Small intestine (tissue), 7 donors: ENCODE measurements around the gene SUGCT. TPM values are rescaled to one million over a fixed set of nuclear protein-coding genes. Genes with fewer than 3 reads are reported as not detected.

Source experiments
- DNase-seq, 2 donors: peaks; one replicate each; pipeline versions ENCODE4 v3.0.0 to v3.0.0-alpha.2; 2013
- FAIRE-seq: peaks from 2 replicates; lab custom pipeline; 2012; peaks lifted over from hg19 to GRCh38; lab: Jason Lieb, UNC
- H3K27ac ChIP-seq, 3 donors: one replicate each; pipeline ENCODE4 v1.5.1; 2013; ENCODE audit warnings: low read length in 2 of 3, mild to moderate bottlenecking in 2 of 3, control low read depth in 1 of 3, inconsistent platforms in 1 of 3, low read depth in 1 of 3, moderate library complexity in 1 of 3
- H3K27me3 ChIP-seq, 3 donors: one replicate each; pipeline ENCODE4 v1.6.1; 2013; ENCODE audit warnings: low read length in 3 of 3, inconsistent platforms in 1 of 3; ENCODE audit not compliant: control insufficient read depth in 3 of 3, insufficient read depth in 3 of 3
- H3K36me3 ChIP-seq, 3 donors: one replicate each; pipeline ENCODE4 v1.6.1; 2013; ENCODE audit warnings: low read length in 3 of 3, inconsistent platforms in 1 of 3, low read depth in 1 of 3, mild to moderate bottlenecking in 1 of 3, moderate library complexity in 1 of 3; ENCODE audit not compliant: control insufficient read depth in 3 of 3, insufficient read depth in 2 of 3
- H3K4me1 ChIP-seq, 3 donors: one replicate each; pipeline ENCODE4 v1.6.1; 2013; ENCODE audit warnings: low read length in 2 of 3, inconsistent platforms in 1 of 3, low read depth in 1 of 3, mild to moderate bottlenecking in 1 of 3, moderate library complexity in 1 of 3; ENCODE audit not compliant: control insufficient read depth in 3 of 3, insufficient read depth in 2 of 3
- H3K4me3 ChIP-seq, 3 donors: one replicate each; pipeline ENCODE4 v1.5.1; 2013; ENCODE audit warnings: low read length in 3 of 3, control low read depth in 1 of 3, inconsistent platforms in 1 of 3, low read depth in 1 of 3, mild to moderate bottlenecking in 1 of 3, moderate library complexity in 1 of 3
- H3K9me3 ChIP-seq, 2 donors: one replicate each; pipeline ENCODE4 v1.6.1; 2013; ENCODE audit warnings: low read depth in 1 of 2, low read length in 1 of 2; ENCODE audit not compliant: control insufficient read depth in 2 of 2, insufficient read depth in 1 of 2
- WGBS, 3 donors: extraction: QIAGEN DNeasy Blood & Tissue Kit; methylation state at CpG; one replicate each; pipeline ENCODE4 v1.1.7; 2013; 5-methylcytosine and 5-hydroxymethylcytosine counted together
- polyA plus RNA-seq, 4 donors: library from polyadenylated mRNA; stranded (reverse) in 3 of 4; unstranded in 1 of 4; fragments of 200-250 nt in 3 of 4; fragments of 120-200 nt in 1 of 4; gene quantifications; one replicate each; pipeline versions ENCODE4 v1.2.1 to v1.2.3, GENCODE V29; 2013
- donor health status: healthy with polysubstance abuse.
- donor health status: control.
- donor health status: control.
- donor health status: Bipolar disorder and iron deficiency.
- donor health status: healthy.

The SUGCT gene
- polyA plus RNA-seq, 4 donors: 0.54 to 26.9 (median 2.5) TPM

- FAIRE-seq: no peak
- no peak overlapping the region for H3K4me3 ChIP-seq
These were observed 473.7 kb downstream of the SUGCT start for GRCh38 chr7:40608321-40609075.

DNA sequence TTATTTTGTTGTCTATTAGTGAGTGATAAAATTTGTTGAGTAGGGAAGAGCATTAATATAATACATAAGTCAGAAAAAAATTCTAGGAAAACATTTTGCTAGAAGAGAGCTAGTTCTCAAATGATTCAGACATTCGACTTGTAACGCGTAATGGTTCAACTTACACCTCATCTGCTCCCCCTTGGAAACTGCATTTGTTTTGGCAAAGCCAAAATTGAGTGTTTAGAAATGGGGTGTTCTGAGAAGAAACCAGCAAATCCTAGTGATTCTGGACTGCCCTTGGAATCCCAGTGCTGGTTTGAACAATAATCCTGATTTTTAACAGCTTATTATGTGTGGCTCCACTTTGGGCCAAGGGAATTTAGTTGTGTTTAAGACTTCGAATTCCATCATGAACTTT is 475.7 kb downstream of the SUGCT start:
- DNase-seq (no peak), FAIRE-seq (no peak)
- Histone ChIP-seq H3K9me3 (no peaks in the 10 kb centered on the region), H3K4me3 (no peak overlapping the region), H3K27ac (no peak overlapping the region), H3K4me1 (peaks cover 0 to 2% (median 0%) of the 10 kb centered on the region in 3 donors), H3K27me3 (no peaks in the 10 kb centered on the region), H3K36me3 (no peaks in the 10 kb centered on the region)
- WGBS, 3 donors: 72 to 81% (median 78%) methylated on average over 4 of the region's 4 CpGs

More at GRCh38 chr7:40608321-40609075, 473.7 kb downstream of the SUGCT start:
- Histone ChIP-seq H3K36me3 (no peaks in the 10 kb centered on the region), H3K4me1 (peaks cover 0 to 2% (median 0%) of the 10 kb centered on the region in 3 donors), H3K9me3 (no peaks in the 10 kb centered on the region), H3K27ac (no peak overlapping the region), H3K27me3 (no peaks in the 10 kb centered on the region)
- 80 to 85% (median 84%) methylated on average over 5 of the region's 5 CpGs for WGBS, 3 donors
- no peak for DNase-seq

GRCh38 chr7:40611095-40611871 is 476.5 kb downstream of the SUGCT start:
- H3K4me1 ChIP-seq: peaks cover 0 to 2% (median 0%) of the 10 kb centered on the region in 3 donors
- H3K36me3 ChIP-seq: no peaks in the 10 kb centered on the region
- no peak overlapping the region for H3K27ac ChIP-seq
- peak; percentile 22 to 89 for DNase-seq
- 41 to 49% (median 45%) methylated on average over 2 of the region's 2 CpGs for WGBS, 3 donors
- FAIRE-seq: no peak
- H3K27me3 ChIP-seq: no peaks in the 10 kb centered on the region
- H3K9me3 ChIP-seq: no peaks in the 10 kb centered on the region
- H3K4me3 ChIP-seq: no peak overlapping the region

DNA sequence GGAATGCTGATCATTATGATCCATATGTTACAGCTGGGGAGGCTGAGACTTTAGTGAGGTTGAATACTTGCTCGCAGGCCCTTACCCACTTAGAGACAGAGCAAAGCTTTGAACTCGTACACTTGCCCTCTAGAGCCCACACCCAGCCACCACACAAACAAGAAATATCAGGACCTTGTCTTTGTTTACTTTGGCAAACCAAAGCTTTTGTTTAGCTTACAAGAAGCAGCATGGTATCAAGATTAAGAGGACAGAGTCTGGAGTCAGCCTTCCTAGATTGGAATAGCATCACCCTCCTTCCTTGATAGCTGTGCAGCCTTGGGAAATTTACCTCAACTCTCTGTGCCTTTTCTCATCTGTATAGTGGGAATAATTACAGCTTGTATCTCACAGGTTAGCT is 477.5 kb downstream of the SUGCT start:
- 42 to 66% (median 63%) methylated on average over 2 of the region's 2 CpGs for WGBS, 3 donors
- Histone ChIP-seq H3K4me1 (peaks cover 0 to 2% (median 0%) of the 10 kb centered on the region in 3 donors), H3K27ac (no peak overlapping the region), H3K27me3 (no peaks in the 10 kb centered on the region), H3K4me3 (no peak overlapping the region), H3K36me3 (no peaks in the 10 kb centered on the region), H3K9me3 (peaks cover 0 to 2% of the 10 kb centered on the region in 2 donors)
- FAIRE-seq (no peak), DNase-seq (peak in 1 of 2 donors; percentile 62)

DNA sequence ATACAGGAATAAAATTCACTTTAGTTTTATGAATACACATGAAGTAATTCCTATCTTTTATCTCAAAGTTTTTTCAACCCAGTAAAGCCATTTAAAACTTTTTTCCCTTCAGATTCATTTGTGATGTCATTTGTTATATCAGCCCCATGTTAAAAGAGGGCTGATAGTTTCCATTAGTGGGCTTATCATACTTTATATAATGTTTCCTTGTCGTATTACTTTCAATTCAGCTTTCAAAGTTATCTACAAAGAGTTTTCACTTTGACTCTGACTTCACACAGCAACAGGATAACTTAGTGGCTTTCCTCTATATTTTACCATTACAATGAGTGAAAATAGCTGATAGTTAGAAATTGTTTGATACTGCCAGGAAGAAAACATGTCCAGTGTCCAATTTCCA is 484.8 kb downstream of the SUGCT start:
- 8 to 46% (median 14%) methylated on average over 1 of the region's 1 CpG for WGBS, 3 donors
- no peak overlapping the region for H3K4me3 ChIP-seq
- no peak overlapping the region for H3K27ac ChIP-seq
- peaks cover 0 to 2% of the 10 kb centered on the region in 2 donors for H3K9me3 ChIP-seq
- FAIRE-seq (no peak), DNase-seq (no peak)
- no peaks in the 10 kb centered on the region for H3K27me3 ChIP-seq
- peaks cover 0 to 15% (median 5%) of the 10 kb centered on the region in 3 donors for H3K4me1 ChIP-seq
- no peaks in the 10 kb centered on the region for H3K36me3 ChIP-seq

GRCh38 chr7:40621592-40621998 is 486.8 kb downstream of the SUGCT start:
- no peaks in the 10 kb centered on the region for H3K36me3 ChIP-seq

DNA sequence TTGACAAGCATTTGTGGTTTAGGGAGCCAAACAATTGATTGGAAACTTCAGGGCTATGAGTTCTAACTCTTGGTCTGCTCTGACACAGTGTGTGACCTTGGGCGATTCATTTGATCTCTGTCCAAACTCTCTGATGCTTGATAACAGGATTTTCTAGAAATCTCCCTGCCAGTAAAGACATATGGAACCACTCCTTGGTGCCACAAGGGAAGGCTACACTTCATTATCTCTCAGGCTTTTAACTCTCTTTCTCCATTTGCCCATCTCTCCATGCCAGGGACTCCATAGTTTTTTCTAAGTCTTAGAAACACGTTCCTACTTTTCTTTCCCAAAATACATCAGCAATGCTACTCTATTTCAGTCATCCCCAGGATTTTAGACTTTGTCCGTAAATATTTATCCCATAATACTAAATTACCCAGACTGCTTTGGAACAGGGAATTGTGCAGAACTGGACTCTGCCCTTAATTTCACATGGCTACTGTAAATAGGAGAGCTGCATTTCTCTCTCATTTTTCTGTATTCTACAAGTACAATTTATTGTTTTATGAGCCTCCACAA is 488.2 kb downstream of the SUGCT start:
- H3K27ac ChIP-seq: no peak overlapping the region
- peaks cover 0 to 21% (median 5%) of the 10 kb centered on the region in 3 donors for H3K4me1 ChIP-seq
- H3K4me3 ChIP-seq: no peak overlapping the region
- no peaks in the 10 kb centered on the region for H3K27me3 ChIP-seq
- 15 to 48% (median 29%) methylated on average over 3 of the region's 3 CpGs for WGBS, 3 donors
- H3K9me3 ChIP-seq: no peaks in the 10 kb centered on the region
- H3K36me3 ChIP-seq: no peaks in the 10 kb centered on the region
- DNase-seq: peak; percentile 57 to 76
- FAIRE-seq: no peak

More at GRCh38 chr7:40621592-40621998, 486.8 kb downstream of the SUGCT start:
- DNase-seq (no peak), FAIRE-seq (no peak)
- WGBS, 3 donors: 90 to 97% (median 92%) methylated on average over 4 of the region's 4 CpGs
- no peak overlapping the region for H3K4me3 ChIP-seq
- peaks cover 0 to 21% (median 5%) of the 10 kb centered on the region in 3 donors for H3K4me1 ChIP-seq
- no peak overlapping the region for H3K27ac ChIP-seq
- H3K9me3 ChIP-seq: peaks cover 0 to under 1% of the 10 kb centered on the region in 2 donors
- no peaks in the 10 kb centered on the region for H3K27me3 ChIP-seq

- WGBS, 3 donors: 17 to 41% (median 33%) methylated on average over 2 of the region's 2 CpGs
- no peaks in the 10 kb centered on the region for H3K36me3 ChIP-seq
- DNase-seq (peak in 1 of 2 donors; percentile 10), FAIRE-seq (no peak)
- H3K9me3 ChIP-seq: no peaks in the 10 kb centered on the region
- H3K4me3 ChIP-seq: no peak overlapping the region
- H3K4me1 ChIP-seq: peaks cover 0 to 21% (median 5%) of the 10 kb centered on the region in 3 donors
- H3K27ac ChIP-seq: no peak overlapping the region
- H3K27me3 ChIP-seq: no peaks in the 10 kb centered on the region
These were observed 489.1 kb downstream of the SUGCT start for GRCh38 chr7:40623863-40624262.
